ENCODE data around the gene GDF10. TPM values are rescaled to one million over a fixed set of nuclear protein-coding genes. Genes with fewer than 3 reads are reported as not detected.

Gene GDF10
- total RNA-seq, 1 donor from 2014 or later = 0.67 TPM

DNA sequence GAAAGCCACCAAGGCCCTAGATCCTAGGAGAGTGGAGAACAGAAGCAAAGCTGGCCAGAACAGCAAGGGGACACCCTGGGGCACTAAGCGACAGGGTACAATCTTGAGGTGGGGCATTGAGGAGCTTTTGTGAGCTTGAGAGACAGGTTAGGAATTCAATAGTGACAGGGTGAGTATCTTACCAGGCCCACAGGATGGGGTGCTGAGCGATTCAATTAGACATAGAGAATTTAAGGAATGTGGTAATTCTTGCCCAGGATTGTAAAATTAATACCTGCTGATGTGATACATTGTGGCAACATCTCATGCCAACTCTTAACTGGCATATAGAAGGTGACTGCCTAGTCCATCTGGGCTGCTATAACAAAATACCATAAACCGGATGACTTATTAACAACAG, 62.2 kb downstream of the GDF10 start:
- Mint-ChIP-seq H3K4me1 (ENCODE audit: low read depth) (no peaks in the 10 kb centered on the region), H3K27me3 (ENCODE audit: low read depth) (peaks cover 5% of the 10 kb centered on the region), H3K9me3 (ENCODE audit: low read depth) (no peaks in the 10 kb centered on the region), H3K4me3 (ENCODE audit: unreplicated experiment) (no peak overlapping the region), H3K36me3 (ENCODE audit: low read depth) (no peaks in the 10 kb centered on the region), H3K27ac (ENCODE audit: unreplicated experiment) (no peak overlapping the region)
- no peak for TF ChIP-seq CTCF (IDR thresholded peaks at IDR 0.05)
- peak; percentile 34 for DNase-seq (ENCODE audit: low spot score)

Other genes with a start within 250 kb of the GDF10 start
- not detected in 3 replicates for gene GDF2, start 22.3 kb downstream of the GDF10 start, total RNA-seq
- not detected in 3 replicates for gene RBP3, start 48.2 kb downstream of the GDF10 start, total RNA-seq
- gene ZNF488, start 84.1 kb downstream of the GDF10 start, total RNA-seq = 0.10 to 1.1 TPM (median 0.17 TPM) in 3 replicates
- 0.27 to 0.77 TPM in 2 of 3 replicates, not detected in the other for gene ANXA8, start 183.9 kb downstream of the GDF10 start, total RNA-seq
- not detected in 3 replicates for gene FAM25G, start 191.5 kb downstream of the GDF10 start, total RNA-seq
- 4.8 to 9.3 TPM (median 5.4 TPM) in 3 replicates for gene AGAP9, start 223.4 kb downstream of the GDF10 start, total RNA-seq

Data from chondrocyte (in vitro differentiated cells).